GM10248 (cell line): Measurements from ENCODE around the gene ROBO1.

Experiments used
- CTCF ChIA-PET: fragments of 300-600 bp; sonication (Branson Sonifier 250); formaldehyde crosslinking; extraction: SDS; loops from one replicate; lab custom pipeline; 2021; ENCODE audit warnings: antibody characterized with exemption; lab: Yijun Ruan, JAX
- POLR2A ChIA-PET: fragments of 350-650 bp; sonication (Branson Sonifier 250); formaldehyde crosslinking; extraction: SDS; loops from one replicate; lab custom pipeline; 2020; ENCODE audit warnings: antibody characterized with exemption; lab: Yijun Ruan, JAX
- DNase-seq: peaks from one replicate; pipeline ENCODE4 v3.0.0; 2012; ENCODE audit errors: extremely low spot score
- TF ChIP-seq, protein P1 (sequence below): IDR thresholded peaks from 2 replicates; pipeline ENCODE4 v1.5.1; 2012; ENCODE audit warnings: mild to moderate bottlenecking, low read depth; ENCODE audit errors: extremely low read depth, missing control alignments, control extremely low read depth

The ROBO1 gene

GRCh38 chr3:79115458-79115857 lies 652.3 kb downstream of the ROBO1 start:
- DNase-seq = no peak
- CTCF ChIA-PET = no interaction called here
- TF ChIP-seq, protein P1, sequence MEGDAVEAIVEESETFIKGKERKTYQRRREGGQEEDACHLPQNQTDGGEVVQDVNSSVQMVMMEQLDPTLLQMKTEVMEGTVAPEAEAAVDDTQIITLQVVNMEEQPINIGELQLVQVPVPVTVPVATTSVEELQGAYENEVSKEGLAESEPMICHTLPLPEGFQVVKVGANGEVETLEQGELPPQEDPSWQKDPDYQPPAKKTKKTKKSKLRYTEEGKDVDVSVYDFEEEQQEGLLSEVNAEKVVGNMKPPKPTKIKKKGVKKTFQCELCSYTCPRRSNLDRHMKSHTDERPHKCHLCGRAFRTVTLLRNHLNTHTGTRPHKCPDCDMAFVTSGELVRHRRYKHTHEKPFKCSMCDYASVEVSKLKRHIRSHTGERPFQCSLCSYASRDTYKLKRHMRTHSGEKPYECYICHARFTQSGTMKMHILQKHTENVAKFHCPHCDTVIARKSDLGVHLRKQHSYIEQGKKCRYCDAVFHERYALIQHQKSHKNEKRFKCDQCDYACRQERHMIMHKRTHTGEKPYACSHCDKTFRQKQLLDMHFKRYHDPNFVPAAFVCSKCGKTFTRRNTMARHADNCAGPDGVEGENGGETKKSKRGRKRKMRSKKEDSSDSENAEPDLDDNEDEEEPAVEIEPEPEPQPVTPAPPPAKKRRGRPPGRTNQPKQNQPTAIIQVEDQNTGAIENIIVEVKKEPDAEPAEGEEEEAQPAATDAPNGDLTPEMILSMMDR = no peak
- POLR2A ChIA-PET = no interaction called here

- no peak for DNase-seq
- ChIA-PET CTCF (interaction anchor here (2.0 kb wide), 1 partner anchor 28 kb away, joined by 5 read pairs; no protein-coding TSS in a partner anchor), POLR2A (no interaction called here)
- TF ChIP-seq, protein P1 = no peak
Observed at GRCh38 chr3:79113876-79114275, 653.9 kb downstream of the ROBO1 start.

DNA sequence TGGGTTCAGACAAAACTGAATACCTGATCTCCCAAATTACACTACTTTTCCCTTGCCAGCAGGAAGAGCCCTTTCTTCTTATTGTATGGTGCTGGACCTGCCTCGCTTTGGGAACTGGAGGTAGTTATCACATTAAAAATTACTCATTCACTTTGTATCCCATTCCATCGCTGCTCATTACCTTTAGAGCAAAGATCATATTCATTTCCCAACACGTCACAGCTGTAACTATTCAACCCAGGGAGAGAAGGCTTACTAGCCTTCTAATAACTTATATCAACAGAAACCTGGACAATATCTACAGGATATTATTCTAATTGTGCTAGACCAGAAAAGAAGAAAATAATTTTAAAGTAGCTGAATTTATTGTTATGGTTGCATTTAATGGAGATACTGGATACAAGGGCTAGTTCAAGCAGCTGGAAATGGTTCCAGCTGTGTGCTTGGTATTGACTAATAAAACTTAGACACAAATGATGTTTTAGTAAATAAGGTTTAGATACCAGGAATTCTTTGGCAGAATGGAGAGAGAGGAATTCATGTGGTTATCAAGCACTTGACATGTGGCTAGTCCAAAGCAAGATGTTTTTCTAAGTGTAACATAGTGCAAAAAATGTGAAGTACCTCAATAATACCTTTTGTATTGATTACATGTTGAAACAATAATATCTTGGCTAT lies 656.3 kb downstream of the ROBO1 start:
- DNase-seq = no peak
- POLR2A ChIA-PET = no interaction called here
- TF ChIP-seq, protein P1 = no peak
- CTCF ChIA-PET = interaction anchor here (1.1 to 1.4 kb wide), 2 partner anchors 25 to 86 kb away, joined by 3 to 4 read pairs; no protein-coding TSS in a partner anchor

- POLR2A ChIA-PET = no interaction called here
- TF ChIP-seq, protein P1 = no peak
- CTCF ChIA-PET = no interaction called here
- DNase-seq = no peak
Observed at GRCh38 chr3:79109754-79110153, 658.0 kb downstream of the ROBO1 start.

DNA sequence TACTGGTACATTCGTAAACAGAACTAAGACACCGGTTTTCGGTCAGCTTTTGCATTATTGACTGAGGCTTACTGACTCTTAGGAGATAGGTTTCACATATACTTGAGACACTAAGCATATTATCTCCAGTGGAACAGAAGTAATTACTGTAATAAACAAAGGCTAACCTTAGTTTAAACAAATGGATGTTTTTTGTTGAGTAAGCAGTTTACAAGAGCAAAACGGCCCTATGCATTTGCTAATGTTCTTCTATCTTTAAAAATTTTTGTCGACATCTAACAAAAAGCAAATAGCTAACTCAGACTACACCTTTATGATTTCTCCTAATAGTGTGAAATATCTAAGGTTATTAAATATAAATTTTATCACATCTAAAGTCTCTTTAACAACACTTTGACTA lies 664.5 kb downstream of the ROBO1 start:
- POLR2A ChIA-PET = no interaction called here
- TF ChIP-seq, protein P1 = no peak
- DNase-seq = no peak
- CTCF ChIA-PET = interaction anchor here (2.0 to 2.3 kb wide), 2 partner anchors 10 to 17 kb away, joined by 7 to 10 read pairs; no protein-coding TSS in a partner anchor

- ChIA-PET CTCF (no interaction called here), POLR2A (no interaction called here)
- TF ChIP-seq, protein P1 = no peak
- DNase-seq = no peak
Observed at GRCh38 chr3:79097964-79098660, 669.7 kb downstream of the ROBO1 start.
